Measurements from ENCODE around the gene CSTF3.
"Not testable (repeated sequence)": the region's sequence is repeated elsewhere in the genome, so short reads cannot be mapped to it uniquely, and the experiment has no call there.

The CSTF3 gene

DNA sequence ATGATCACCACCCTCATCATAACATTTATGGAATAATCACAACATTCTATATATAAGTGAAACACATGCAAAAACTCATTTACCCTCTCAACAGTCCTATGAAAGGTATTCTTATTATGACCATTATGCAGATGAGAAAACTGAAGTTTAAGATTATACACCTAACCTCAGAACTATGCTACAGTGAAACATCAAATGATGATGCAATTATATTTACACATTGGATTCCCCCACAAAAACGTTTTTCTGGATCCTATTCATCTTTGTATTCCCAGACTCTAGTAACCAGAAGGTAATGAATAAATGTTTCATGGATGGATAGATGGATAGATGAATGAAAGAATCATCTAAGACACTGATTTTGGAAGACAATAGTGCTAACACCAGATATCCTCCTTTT is 67.1 kb downstream of the CSTF3 start:
- in situ Hi-C loops (cut with MboI; ENCODE audit: low sequenced_read_pairs): no loop called here

DNA sequence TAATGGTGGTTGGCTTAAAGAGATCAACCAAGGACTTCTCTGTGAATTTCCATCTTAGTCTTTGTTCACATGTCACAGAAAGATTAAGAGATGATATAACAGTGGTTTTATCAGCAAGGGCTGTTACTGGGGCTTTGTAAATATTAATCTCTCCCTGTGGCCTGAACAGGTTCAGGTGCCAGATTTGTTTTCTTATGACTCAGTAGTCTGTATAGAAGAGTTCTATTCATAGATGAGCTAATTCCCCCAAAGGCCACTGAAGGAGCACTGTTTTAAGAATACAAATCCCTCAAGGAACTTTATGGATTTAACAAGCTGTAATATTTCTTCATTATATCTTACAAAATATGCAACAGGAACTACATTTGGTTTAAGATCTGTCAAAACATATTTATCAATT is 71.5 kb downstream of the CSTF3 start:
- in situ Hi-C loops (cut with MboI; ENCODE audit: low sequenced_read_pairs): no loop called here

DNA sequence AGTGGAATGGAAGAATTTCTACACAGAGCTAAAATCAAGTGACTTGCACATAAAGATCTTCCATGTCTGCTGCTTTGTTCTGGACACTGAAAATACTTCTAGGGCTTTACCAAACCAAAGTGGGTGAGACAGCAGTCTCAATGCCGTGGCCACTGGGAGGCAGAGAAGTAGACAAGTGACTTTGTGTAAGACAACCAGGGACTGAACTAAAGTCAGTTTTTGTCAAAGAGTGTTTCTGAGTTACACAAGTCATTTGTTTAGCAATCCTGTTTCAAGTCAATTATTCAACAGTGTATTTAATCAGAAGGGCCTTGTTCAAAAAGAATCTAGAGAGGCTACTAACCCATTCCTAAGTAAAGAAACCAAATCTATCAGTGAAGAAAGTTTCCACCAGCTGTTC is 75.3 kb downstream of the CSTF3 start:
- in situ Hi-C loops (cut with MboI; ENCODE audit: low sequenced_read_pairs): no loop called here

GRCh38 chr11:33083918-33084317 is 77.4 kb downstream of the CSTF3 start:
- in situ Hi-C loops (cut with MboI; ENCODE audit: low sequenced_read_pairs): no loop called here

DNA sequence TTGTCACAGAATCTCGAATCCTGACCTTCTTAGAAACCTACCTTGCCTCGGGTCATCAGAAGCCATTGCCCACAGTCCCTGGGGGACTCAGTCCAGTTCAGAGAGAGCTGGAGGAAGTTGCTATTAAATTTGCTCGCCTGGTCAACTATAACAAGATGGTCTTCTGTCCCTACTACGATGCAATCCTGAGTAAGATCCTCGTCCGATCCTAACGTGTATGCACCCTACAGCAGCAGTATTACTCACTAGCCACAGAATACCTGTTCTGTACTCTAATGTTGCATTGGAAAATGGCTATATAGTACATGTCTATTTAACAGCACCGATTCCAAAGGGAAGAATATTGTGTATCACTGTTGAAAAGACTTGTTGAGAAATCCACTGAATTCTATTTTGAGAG is 88.8 kb downstream of the CSTF3 start:
- in situ Hi-C loops (cut with MboI; ENCODE audit: low sequenced_read_pairs): no loop called here

DNA sequence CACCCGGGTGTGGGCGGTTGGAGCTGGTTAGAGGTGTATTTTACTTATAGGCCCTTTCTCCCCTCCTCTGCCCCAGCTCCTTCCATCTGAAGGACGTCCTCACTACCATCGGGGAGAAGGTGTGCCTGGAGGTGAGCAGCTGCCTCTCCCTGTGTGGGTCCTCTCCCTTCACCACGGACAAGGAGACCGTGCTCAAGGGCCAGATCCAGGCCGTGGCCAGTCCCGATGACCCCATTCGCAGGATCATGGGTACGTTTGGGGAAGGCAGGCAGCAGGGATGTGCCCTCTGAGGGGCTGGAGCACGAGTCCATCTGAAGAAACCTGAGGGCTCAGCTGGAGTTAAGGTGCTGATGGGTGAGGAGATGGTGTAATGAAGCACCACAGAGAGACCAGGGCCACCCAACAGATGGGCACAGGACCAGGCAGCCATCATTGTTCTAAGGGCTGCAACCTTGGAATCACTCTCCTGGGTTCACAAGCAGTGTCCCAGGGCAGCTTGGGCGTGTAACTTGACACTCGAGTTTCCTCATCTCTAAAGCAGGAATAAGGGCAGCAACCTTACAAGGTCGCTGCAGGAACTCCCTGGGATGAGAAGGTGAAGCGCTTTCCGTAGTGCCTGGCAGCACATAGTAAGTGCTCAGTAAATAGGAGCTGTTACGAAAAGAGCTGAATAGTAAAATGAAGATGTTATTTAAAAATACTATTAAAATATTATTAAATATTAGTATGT is 92.5 kb downstream of the CSTF3 start:
- in situ Hi-C loops (cut with MboI; ENCODE audit: low sequenced_read_pairs): loop anchor here (10.0 kb wide), 1 partner anchor 104 kb away; no protein-coding TSS in a partner anchor

DNA sequence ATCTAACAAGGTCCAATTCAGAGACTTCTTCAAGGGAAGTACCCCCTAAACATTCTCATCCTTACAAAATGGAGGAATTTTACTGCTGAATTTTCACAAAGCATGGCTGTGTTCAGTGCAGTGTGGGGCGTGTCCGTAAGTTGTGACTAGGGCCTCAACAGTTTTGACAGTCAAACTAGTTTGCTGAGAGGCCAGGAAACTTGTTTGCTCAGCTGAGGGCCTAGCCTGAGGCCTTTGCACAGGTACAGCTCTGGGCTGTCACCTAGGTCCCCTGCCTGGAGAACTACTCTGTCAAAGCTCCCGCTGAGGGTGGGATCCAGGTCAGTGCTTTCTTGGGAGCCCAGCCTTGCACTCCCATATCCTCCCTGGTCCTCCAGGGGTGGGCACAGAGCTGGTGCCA is 94.0 kb downstream of the CSTF3 start:
- in situ Hi-C loops (cut with MboI; ENCODE audit: low sequenced_read_pairs): loop anchor here (10.0 kb wide), 1 partner anchor 102 kb away; no protein-coding TSS in a partner anchor

DNA sequence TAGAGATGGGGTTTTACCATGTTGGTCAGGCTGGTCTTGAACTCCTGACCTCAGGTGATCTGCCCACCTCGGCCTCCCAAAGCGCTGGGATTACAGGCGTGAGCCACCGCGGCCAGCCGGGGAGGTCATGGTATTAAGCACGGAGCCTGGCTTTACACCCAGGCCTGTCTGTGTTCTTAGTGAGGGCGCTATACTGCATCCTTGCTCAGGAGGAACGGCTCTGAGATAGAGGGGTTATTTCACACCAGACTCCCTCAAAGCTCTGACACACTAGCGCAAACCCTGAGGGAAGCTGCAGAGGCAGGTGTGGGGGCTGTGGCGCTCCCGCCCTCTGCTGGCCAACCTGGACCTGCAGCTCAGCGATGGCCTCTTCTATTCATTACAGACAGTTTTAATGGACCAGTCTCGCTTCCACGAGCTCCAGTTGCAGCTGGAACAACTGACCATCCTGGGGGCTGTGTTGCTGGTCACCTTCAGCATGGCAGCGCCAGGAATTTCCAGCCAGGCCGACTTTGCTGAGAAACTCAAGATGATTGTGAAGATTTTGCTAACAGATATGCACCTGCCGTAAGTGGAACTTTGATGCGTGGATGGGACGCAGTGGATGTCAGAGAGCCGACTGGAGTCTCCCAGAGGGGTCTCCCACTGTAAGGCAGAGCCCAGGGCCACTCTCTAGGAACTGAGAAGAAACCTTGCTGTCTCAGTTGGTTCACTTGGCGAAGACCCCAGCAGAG is 95.7 kb downstream of the CSTF3 start:
- in situ Hi-C loops (cut with MboI; ENCODE audit: low sequenced_read_pairs): loop anchor here (10.0 kb wide), 1 partner anchor 101 kb away; no protein-coding TSS in a partner anchor

DNA sequence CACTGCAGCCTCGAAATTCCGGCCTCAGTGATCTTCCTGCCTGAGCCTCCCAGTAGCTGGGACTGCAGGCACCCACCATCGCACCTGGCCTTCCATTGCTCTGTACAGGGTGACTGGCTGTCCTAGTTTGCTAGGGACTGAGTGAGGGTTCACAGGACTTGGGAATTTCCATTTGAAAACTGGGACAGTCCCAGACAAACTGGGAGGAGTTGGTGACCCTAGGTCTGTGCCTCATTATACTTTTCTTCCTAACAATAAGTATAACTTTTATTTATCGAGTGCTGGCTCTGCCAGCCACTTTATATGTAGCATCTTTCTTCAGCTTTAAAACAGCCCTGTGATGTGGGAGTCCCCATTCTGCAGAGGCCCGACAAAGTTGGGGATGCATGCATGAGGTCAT is 96.4 kb downstream of the CSTF3 start:
- in situ Hi-C loops (cut with MboI; ENCODE audit: low sequenced_read_pairs): loop anchor here (10.0 kb wide), 1 partner anchor 100 kb away; no protein-coding TSS in a partner anchor

DNA sequence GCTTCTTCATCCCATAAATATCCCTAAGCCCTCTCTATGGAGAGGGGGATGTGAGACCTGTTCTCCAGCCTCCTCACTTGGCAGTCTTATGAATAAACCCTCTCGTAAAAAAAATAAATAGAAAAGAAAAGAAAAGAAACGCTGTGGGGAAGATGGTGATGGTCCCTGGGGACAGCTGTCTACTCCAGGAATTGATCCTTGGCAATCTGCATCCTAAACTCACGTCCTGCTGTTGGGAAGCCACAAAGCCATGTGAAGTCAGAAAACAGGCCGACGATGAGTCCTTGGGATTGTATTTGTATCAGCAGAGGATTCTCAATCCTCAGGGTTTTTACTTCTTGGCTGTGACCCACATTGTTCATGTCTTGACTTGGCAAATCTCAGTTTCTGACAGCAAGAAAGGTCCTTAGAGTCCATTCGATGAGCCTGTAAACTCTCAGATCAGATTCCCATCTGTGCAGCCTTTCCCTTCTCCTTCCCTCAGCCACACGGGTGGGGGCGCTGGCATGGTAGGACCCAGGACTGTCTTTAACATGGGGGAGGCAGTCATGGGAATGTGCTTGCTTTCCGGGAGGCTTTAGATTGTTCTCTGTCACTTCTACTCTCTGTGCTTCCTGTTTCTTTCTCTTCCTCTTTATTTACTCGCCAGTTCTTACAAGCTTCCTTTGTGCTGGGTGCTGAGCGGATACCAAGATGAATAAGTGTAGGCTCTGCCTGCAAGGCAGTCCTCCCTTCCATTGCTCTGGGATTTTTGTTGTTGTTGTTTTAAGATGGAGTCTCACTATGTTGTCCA is 97.1 kb downstream of the CSTF3 start:
- in situ Hi-C loops (cut with MboI; ENCODE audit: low sequenced_read_pairs): loop anchor here (10.0 kb wide), 1 partner anchor 99 kb away; no protein-coding TSS in a partner anchor

DNA sequence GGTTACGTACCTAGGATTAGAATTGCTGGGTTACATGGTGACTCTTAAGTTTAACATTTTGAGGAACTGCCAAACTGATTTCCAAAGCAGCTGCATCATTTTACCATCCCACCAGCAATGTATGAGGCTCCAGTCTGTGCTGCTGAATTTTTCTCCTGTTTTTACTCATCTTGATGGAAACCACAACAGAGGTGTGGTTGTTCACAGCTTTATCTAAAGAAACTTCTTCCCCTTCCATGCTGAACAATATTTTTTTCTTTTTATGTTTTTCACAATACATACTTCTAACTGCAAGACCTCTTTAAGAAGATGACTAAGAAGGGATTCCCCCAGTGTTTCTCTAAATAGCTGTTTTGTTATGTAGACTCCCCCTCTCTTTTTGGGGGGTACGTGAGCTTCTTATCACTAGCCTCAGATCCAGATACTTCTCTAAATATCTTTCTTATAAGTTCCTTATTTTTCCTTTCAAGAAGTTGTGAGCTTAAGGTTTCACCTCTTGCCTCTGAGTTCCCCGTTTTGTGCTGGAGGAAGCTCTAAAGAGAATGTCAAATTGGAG is 97.9 kb downstream of the CSTF3 start:
- in situ Hi-C loops (cut with MboI; ENCODE audit: low sequenced_read_pairs): loop anchor here (10.0 kb wide), 1 partner anchor 99 kb away; no protein-coding TSS in a partner anchor

DNA sequence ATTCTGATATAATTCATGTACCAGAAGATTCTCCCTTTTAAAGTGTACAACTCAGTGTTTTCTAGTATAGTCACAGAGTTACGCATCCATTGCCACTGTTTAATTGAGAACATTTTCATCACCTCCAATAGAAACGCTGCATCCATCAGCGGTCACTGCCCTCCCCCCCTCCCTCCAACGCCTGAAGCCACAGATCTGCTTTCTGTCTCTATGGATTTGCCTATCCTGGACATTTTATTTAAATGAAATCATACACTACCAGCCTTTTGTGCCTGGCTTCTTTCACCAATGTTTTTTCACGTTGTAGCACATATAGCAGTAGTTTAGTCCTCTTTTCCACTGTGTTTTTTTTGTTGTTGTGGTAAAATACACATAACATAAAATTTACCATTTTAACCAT is 99.1 kb downstream of the CSTF3 start:
- in situ Hi-C loops (cut with MboI; ENCODE audit: low sequenced_read_pairs): loop anchor here (10.0 kb wide), 1 partner anchor 97 kb away; no protein-coding TSS in a partner anchor

GRCh38 chr11:33060271-33060670 is 101.0 kb downstream of the CSTF3 start:
- in situ Hi-C loops (cut with MboI; ENCODE audit: low sequenced_read_pairs): loop anchor here (10.0 kb wide), 1 partner anchor 95 kb away; no protein-coding TSS in a partner anchor

DNA sequence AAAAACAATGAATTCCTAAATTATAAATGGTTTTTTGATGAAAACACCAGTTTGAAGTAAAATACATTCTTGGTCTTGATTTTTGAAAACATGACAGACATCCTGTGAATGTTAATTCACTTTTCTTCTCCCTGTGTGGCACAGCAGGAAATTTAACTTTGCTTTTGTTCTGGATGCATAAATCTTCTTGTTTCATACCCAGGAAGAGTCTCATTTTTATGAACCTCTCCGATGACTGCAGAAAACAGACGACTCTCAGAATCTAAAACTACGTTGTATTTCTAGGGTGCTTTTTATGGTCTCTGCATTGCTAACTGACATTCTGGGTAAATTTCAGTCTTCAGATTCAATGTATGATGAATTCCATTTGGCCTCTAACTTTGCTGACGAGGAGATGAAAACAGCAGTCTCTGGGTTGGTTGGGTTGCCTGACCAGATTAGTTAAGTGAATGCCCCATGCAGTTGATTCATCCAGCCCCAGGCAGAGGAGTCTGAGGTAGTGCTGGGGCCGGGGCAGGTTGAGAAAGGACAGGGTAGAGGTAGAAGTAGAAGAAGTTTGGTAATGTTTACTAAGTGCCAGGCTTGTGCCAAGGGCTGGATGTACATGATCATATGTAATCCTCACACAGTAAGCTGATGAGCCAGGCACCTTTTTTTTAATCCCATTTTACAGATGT is 101.8 kb downstream of the CSTF3 start:
- in situ Hi-C loops (cut with MboI; ENCODE audit: low sequenced_read_pairs): loop anchor here (10.0 kb wide), 1 partner anchor 95 kb away; no protein-coding TSS in a partner anchor

- in situ Hi-C loops (cut with MboI; ENCODE audit: low sequenced_read_pairs): no loop called here
These were observed 104.0 kb downstream of the CSTF3 start for GRCh38 chr11:33057284-33057683.

DNA sequence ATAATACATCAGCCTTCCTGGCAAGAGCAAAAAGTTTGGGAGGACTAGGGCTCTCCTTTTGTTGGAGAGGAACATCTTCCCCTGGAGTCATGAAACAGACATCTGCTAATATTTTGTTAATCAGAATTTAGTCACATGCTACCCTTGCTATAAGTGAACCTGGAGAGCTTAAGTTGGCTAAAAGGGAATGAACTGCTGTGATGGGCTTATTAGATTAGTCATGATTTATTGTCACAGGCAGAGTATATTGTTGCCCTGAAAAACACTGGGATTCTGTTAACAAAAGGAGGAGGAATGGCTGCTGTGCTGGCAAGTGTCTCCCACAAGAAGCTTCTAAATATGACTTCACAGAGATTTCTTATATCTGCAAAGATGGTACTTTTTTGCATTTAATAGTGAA is 105.9 kb downstream of the CSTF3 start:
- in situ Hi-C loops (cut with MboI; ENCODE audit: low sequenced_read_pairs): no loop called here

DNA sequence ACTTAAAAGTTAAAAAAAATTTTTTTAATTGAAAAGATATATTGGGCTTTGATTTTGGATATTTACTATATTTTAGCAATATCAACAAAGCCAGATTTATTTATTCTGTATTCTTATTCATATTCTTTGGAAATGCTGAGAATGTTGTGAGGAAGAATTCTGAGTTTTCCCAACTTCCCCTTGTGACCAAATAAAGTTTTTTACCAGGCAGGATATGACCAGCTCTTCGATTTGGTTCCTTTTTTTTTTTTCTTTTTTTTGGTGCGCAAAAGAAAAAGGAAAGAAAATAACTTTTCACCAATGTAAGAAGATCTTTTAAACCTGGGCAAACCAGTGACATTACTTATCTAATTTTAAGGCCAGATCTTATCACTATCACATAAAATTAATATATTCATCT is 109.0 kb downstream of the CSTF3 start:
- in situ Hi-C loops (cut with MboI; ENCODE audit: low sequenced_read_pairs): no loop called here

GRCh38 chr11:33049565-33050408 is 111.5 kb downstream of the CSTF3 start:
- in situ Hi-C loops (cut with MboI; ENCODE audit: low sequenced_read_pairs): not testable (repeated sequence)

GRCh38 chr11:33048701-33049100 is 112.6 kb downstream of the CSTF3 start:
- in situ Hi-C loops (cut with MboI; ENCODE audit: low sequenced_read_pairs): not testable (repeated sequence)
